NCI-H146 treated with DMSO at 0.1 percent for 48 hours (cell line): ENCODE measurements around the gene LTK.
A peak's percentile ranks its signal among the peaks of the same experiment; 100 is the strongest.

ENCODE experiments used
- DNase-seq: peaks from one replicate; lab custom pipeline; 2025; ENCODE audit not compliant: unreplicated experiment; lab: John Stamatoyannopoulos, UW

LTK gene

GRCh38 chr15:41499109-41499851 lies 14.3 kb downstream of the LTK start:
- DNase-seq: no peak

GRCh38 chr15:41498657-41499056 lies 15.0 kb downstream of the LTK start:
- no peak for DNase-seq

- DNase-seq: no peak
These were observed 17.7 kb downstream of the LTK start for GRCh38 chr15:41495736-41496599.

- DNase-seq: no peak
These were observed 18.5 kb downstream of the LTK start for GRCh38 chr15:41494922-41495735.

- DNase-seq: no peak
These were observed 19.3 kb downstream of the LTK start for GRCh38 chr15:41494190-41494921.

- DNase-seq: no peak
These were observed 19.8 kb downstream of the LTK start for GRCh38 chr15:41493902-41494189.

- DNase-seq: peak; percentile 45
These were observed 20.3 kb downstream of the LTK start, which contains the start of gene ITPKA for GRCh38 chr15:41493205-41493901. Gene ITPKA, plus strand, starts transcription at chr15:41493874. Its CDS starts 54 bp downstream, at chr15:41493928.

- DNase-seq: no peak
These were observed 20.9 kb downstream of the LTK start for GRCh38 chr15:41492597-41493204.

- no peak for DNase-seq
These were observed 21.7 kb downstream of the LTK start for GRCh38 chr15:41491889-41492288.

GRCh38 chr15:41490355-41490754 lies 23.3 kb downstream of the LTK start:
- DNase-seq: no peak

GRCh38 chr15:41489641-41490040 lies 24.0 kb downstream of the LTK start:
- DNase-seq: no peak

- no peak for DNase-seq
These were observed 25.8 kb downstream of the LTK start for GRCh38 chr15:41487802-41488201.

- DNase-seq: no peak
These were observed 26.2 kb downstream of the LTK start for GRCh38 chr15:41487381-41487780.

GRCh38 chr15:41486286-41486685 lies 27.3 kb downstream of the LTK start:
- no peak for DNase-seq

GRCh38 chr15:41484937-41485625 lies 28.5 kb downstream of the LTK start:
- DNase-seq: no peak

GRCh38 chr15:41483519-41483918 lies 30.1 kb downstream of the LTK start:
- DNase-seq: no peak

GRCh38 chr15:41483115-41483514 lies 30.5 kb downstream of the LTK start:
- no peak for DNase-seq

GRCh38 chr15:41482110-41482877 lies 31.3 kb downstream of the LTK start:
- DNase-seq: no peak
